Suprapubic skin (tissue), 4 donors: Measurements from ENCODE around the gene TMTC2.

Experiments used
- POLR2A ChIP-seq, 2 donors: fragments of 450-650 bp; IDR thresholded peaks; one replicate each; pipeline ENCODE4 v1.6.1; 2017; ENCODE audit warnings: antibody characterized with exemption in 2 of 2, mild to moderate bottlenecking in 2 of 2, moderate library complexity in 2 of 2
- POLR2AphosphoS5 ChIP-seq, 3 donors: sonication (generic); formaldehyde crosslinking; IDR thresholded peaks; one replicate each; pipeline ENCODE4 v1.6.1; 2017; ENCODE audit warnings: antibody characterized with exemption in 3 of 3
- TF ChIP-seq, protein P1 (sequence below), 2 donors: fragments of 200-600 bp in 1 of 2; fragments of 450-650 bp in 1 of 2; sonication (generic) in 1 of 2; IDR thresholded peaks; one replicate each; pipeline ENCODE4 v1.5.1; 2016 to 2019; ENCODE audit warnings: antibody characterized with exemption in 2 of 2, mild to moderate bottlenecking in 1 of 2, moderate library complexity in 1 of 2

- TF ChIP-seq POLR2A (IDR thresholded peaks at IDR 0.05) (no peak), POLR2AphosphoS5 (IDR thresholded peaks at IDR 0.05) (no peak)
- TF ChIP-seq, protein P1, sequence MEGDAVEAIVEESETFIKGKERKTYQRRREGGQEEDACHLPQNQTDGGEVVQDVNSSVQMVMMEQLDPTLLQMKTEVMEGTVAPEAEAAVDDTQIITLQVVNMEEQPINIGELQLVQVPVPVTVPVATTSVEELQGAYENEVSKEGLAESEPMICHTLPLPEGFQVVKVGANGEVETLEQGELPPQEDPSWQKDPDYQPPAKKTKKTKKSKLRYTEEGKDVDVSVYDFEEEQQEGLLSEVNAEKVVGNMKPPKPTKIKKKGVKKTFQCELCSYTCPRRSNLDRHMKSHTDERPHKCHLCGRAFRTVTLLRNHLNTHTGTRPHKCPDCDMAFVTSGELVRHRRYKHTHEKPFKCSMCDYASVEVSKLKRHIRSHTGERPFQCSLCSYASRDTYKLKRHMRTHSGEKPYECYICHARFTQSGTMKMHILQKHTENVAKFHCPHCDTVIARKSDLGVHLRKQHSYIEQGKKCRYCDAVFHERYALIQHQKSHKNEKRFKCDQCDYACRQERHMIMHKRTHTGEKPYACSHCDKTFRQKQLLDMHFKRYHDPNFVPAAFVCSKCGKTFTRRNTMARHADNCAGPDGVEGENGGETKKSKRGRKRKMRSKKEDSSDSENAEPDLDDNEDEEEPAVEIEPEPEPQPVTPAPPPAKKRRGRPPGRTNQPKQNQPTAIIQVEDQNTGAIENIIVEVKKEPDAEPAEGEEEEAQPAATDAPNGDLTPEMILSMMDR (IDR thresholded peaks at IDR 0.05), result no peak
Measured at GRCh38 chr12:82877963-82878362, 191.3 kb downstream of the TMTC2 start.
